Adrenal gland (tissue), 5 donors: ENCODE measurements around the gene NXPE3.

Experiments
- CTCF ChIP-seq, 6 experiments: fragments of 450-650 bp in 4 of 6; fragments of 200-600 bp in 2 of 6; sonication (generic) in 1 of 6; IDR thresholded peaks; 1 replicate in 5 of 6; 2 replicates in 1 of 6; pipeline versions ENCODE4 v1.5.1 to v1.8.0; 2016 to 2021; ENCODE audit warnings: antibody characterized with exemption in 6 of 6, mild to moderate bottlenecking in 2 of 6, moderate library complexity in 1 of 6
- POLR2A ChIP-seq, 2 donors: fragments of 450-650 bp; IDR thresholded peaks; one replicate each; pipeline ENCODE4 v1.6.1; 2017; ENCODE audit warnings: antibody characterized with exemption in 2 of 2, mild to moderate bottlenecking in 2 of 2, moderate library complexity in 1 of 2
- donor health status: DM: no; HTN: no; CAD: no.

GRCh38 chr3:101838691-101839090, 59.7 kb downstream of the NXPE3 start:
- TF ChIP-seq CTCF (IDR thresholded peaks at IDR 0.05) (no peak), POLR2A (IDR thresholded peaks at IDR 0.05) (no peak)
